Cardiac fibroblast (primary cell): ENCODE measurements around the gene CASKIN1.

Experiments
- DNase-seq, 2 donors: peaks; one replicate each; pipeline versions ENCODE4 v3.0.0 to v3.0.0-alpha.2; 2010; ENCODE audit warnings: low read depth in 2 of 2
- H3K4me3 ChIP-seq, 2 donors: replicated peaks in 1 of 2; 1 replicate in 1 of 2; 2 replicates in 1 of 2; pipeline ENCODE4 v1.5.1; 2011; ENCODE audit warnings: low read depth in 2 of 2, low read length in 2 of 2, mild to moderate bottlenecking in 2 of 2, moderate library complexity in 1 of 2
- TF ChIP-seq, protein P1 (sequence below): IDR thresholded peaks from one replicate; pipeline ENCODE4 v1.5.1; 2011; ENCODE audit warnings: low read depth, mild to moderate bottlenecking, low read length, inconsistent platforms

The CASKIN1 gene

DNA sequence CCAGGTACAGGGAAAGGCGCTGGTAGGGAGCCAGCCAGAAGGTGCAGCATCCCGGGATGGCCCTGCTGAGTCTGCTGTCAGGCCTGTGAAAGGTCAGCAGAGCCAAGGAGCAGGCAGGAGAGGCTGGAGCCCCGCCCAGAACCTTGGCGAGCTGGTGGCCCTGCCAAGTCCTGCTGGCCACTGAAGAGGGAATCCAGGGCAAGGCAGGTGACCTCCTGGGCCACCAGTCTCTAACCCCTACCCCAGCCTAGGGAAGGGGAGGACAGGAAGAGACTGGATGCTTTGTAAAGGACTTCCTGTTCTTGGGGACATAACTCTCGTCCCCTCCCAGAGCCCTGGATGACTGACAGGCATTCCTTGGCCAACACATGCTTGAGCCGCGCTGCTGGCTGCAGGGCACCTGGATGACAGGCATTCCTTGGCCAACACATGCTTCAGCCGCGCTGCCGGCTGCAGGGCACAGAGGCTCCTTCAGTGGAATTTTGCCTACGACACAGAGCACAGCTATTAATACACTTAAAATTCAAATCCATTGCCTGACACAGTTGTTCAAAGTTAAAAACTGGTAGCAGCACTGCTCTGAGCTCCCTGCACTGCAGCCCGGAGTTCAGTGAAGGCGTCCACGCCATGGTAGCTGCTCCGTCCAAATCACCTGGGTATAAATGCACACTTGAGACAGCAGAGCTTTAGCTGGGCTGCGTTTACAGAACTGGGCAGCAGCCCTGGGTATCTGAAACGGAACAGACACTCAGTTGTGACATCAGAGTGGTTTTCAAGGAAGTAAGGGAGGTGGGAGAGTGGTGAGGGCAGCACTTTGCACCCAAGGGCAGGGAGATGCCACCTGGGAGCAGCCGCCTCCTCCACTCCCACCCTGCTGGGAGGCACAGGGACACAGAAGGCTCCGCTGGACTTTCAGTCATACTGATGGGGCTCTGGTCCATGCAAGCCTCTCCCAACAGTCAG lies 16.2 kb upstream of the CASKIN1 start:
- TF ChIP-seq, protein P1, sequence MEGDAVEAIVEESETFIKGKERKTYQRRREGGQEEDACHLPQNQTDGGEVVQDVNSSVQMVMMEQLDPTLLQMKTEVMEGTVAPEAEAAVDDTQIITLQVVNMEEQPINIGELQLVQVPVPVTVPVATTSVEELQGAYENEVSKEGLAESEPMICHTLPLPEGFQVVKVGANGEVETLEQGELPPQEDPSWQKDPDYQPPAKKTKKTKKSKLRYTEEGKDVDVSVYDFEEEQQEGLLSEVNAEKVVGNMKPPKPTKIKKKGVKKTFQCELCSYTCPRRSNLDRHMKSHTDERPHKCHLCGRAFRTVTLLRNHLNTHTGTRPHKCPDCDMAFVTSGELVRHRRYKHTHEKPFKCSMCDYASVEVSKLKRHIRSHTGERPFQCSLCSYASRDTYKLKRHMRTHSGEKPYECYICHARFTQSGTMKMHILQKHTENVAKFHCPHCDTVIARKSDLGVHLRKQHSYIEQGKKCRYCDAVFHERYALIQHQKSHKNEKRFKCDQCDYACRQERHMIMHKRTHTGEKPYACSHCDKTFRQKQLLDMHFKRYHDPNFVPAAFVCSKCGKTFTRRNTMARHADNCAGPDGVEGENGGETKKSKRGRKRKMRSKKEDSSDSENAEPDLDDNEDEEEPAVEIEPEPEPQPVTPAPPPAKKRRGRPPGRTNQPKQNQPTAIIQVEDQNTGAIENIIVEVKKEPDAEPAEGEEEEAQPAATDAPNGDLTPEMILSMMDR: no peak
- DNase-seq: no peak
- peak overlapping the region; percentile 52 to 76 for H3K4me3 ChIP-seq

DNA sequence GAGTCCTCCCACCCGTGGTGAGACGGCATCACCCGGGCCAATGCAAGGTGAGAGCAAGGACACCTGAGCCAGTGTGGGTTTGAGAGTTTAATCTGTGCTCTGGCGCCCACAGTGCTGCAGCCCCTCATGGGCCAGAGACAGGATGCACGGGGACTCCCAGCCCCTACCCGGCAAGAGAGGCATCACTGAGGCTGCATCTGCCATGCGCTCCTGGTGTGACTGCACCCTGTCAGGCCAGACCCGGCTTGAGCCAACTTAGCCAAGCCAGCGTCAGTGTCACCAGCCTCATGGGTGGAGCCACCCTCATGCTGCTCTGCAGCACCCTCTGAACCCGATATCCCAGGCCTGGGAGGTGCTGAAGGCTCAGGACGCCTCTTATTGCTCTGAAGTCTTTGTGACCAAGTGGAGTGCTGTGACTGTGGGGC lies 15.5 kb upstream of the CASKIN1 start:
- TF ChIP-seq, protein P1: no peak
- no peak overlapping the region for H3K4me3 ChIP-seq
- no peak for DNase-seq

DNA sequence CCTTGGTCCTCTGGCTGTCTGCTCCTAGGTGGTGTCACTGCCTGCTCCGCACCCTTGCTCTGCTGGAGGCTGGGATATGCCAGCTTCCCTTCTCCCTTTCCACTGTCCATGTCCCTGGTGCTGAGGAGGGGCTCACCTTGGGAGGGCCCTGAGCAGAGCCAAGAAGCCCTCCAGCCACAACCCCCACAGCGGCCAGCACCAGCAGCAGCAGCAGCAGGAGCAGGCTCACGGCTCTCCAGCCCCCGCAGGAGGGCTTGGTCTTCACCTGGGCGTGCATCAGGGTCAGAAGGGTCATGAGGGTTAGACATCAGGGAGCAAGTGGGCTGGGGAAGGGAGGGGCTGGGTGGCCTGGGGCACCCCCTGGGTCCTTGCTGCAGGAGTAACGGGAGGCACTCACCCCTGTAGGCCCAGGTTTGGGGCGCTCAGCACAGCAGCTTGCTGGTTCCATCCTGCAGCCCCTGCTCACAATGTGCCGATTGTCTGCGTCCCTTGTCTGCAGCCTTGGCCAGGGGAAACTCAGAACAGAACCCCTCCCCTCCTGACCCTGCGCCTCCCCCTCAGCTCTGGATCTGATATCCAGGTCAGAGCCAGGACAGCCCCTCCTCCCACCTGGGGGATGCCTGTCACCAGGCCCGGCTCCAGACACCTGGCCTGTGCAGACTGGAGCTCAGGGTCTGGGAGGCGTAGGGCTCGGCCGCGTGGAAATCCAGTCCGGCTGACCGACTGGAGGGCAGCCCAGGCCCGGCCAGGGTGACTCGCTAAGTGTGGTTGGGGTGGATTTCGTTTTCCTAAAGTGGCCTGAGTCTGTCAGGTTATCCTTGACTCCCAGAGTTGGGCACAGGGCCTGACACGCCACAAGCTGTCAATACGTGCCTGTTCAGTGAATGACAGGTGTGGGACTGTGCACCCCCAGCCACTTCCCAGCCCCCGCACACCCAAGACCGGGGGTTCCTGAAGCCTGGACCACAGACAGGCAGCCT lies 14.3 kb upstream of the CASKIN1 start, which contains the start of gene BRICD5:
TSS of gene BRICD5 (minus strand) at position 478 of the 980 bp plus-strand sequence. CDS start at position 448, 30 bp downstream.
- TF ChIP-seq, protein P1: no peak
- DNase-seq: no peak
- H3K4me3 ChIP-seq: no peak within 1 kb of the TSS

DNA sequence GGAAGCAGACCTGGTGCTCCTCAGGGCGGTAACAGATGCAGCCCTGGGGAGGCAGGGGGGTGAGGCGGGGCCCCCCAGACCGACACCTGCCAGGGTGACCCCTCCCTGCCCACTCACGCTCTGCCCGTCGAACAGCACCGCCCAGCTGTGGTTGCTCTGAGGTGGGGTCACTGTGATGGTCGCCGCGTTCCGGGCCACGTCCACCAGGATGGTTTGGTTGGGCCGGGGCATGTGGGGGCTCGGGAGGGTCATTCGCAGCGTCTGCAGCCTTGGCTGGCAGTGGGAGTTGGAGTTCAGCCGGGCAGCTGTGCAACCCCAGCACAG lies 13.6 kb upstream of the CASKIN1 start:
- H3K4me3 ChIP-seq: no peak overlapping the region
- DNase-seq: no peak
- TF ChIP-seq, protein P1: no peak

DNA sequence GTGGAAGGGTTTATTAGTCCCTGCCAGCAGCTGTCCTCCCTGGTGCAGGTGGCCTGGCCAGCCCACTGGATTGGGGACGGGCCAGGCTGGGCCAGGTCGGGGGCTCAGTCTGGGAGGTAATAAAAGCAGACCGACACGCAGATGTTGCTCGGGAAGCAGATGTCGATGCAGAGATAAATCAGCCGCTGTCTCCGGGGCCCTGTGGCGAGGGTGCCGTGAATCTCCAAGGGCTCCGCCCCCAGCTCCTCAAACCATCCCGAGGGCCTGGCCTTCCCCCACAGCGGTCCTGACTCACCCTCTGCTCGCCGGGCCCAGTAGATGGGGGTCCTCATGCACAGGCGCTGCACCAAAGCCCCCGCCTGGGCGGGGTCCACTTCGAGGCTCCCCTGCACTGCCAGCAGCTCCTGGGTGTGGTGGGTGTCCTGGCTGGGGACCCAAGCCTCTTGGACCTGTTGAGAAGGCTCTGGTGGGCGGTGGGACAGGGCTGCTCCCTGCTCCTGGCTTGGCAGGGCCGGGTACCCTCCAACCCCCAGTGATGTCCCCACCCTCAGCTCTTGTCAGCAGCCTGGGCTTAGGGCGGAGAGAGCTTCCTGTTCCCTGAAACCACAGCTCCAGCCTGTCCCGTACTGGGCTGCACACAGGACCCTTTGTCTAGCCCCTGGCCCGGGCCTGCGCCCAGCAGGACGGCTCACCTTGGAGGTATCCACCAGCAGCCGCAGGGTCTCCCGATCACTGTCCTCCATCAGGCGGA lies 13.0 kb upstream of the CASKIN1 start:
- DNase-seq: no peak
- TF ChIP-seq, protein P1: no peak
- no peak overlapping the region for H3K4me3 ChIP-seq

DNA sequence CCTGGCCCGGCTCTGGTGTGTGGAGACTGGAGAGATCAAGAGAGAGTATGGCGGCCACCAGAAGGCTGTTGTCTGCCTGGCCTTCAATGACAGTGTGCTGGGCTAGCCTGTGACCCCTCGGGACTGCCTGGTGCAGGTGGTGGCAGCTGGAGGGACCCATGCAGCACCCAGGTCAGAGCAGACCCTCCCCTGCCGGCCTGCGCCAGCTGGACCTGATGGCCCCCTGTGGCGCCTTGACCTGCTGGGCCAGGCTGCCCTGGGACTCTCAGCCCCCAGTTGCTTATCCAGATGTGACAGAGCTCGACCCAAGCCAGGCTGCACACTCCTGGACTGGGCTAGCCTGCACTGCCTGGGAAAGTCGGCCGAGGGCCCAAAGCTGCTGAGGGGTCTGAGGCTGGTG lies 12.4 kb upstream of the CASKIN1 start:
- TF ChIP-seq, protein P1: no peak
- DNase-seq: no peak
- H3K4me3 ChIP-seq: no peak overlapping the region
